ENCODE results near the gene CNOT1. TPM values are rescaled to one million over a fixed set of nuclear protein-coding genes. Genes with fewer than 3 reads are reported as not detected.

CNOT1 gene
- polyA plus RNA-seq, 1 donor (not counting 4 experiments of a cell fraction or from before 2014, with no cell fraction given) = 163 TPM

- TF ChIP-seq EZH2 (IDR thresholded peaks at IDR 0.05; ENCODE audit: low read length) = no peak
- peak; percentile 69 to 96 (median 96) for TF ChIP-seq CTCF (optimal IDR thresholded peaks at IDR 0.05 in 1 of 3, IDR thresholded peaks at IDR 0.05 in 1 of 3, conservative IDR thresholded peaks at IDR 0.05 in 1 of 3; ENCODE audit: extremely low read depth in 1 of 3, insufficient read depth in 2 of 3, low read length in 3 of 3)
- no peak overlapping the region for H3K4me2 ChIP-seq (ENCODE audit: control insufficient read depth, extremely low read depth, insufficient read depth, low read depth, low read length)
- FAIRE-seq (peak; percentile 60), DNase-seq (ENCODE audit: low read depth, low spot score) (no peak)
- H3K79me2 ChIP-seq (ENCODE audit: control insufficient read depth, insufficient read depth, low read length) = no peaks in the 10 kb centered on the region
- H2AFZ ChIP-seq (ENCODE audit: control insufficient read depth, low read length) = no peak overlapping the region
- no peaks in the 10 kb centered on the region for H3K4me1 ChIP-seq (ENCODE audit: control insufficient read depth, extremely low read depth, insufficient read depth, low read length)
- no peaks in the 10 kb centered on the region for H3K27me3 ChIP-seq (ENCODE audit: control insufficient read depth, extremely low read depth, insufficient read depth, low read length)
- dilution Hi-C loops (cut with MboI; ENCODE audit: extremely low pct_ligation_motif_present, low sequenced_read_pairs) = no loop called here
- H3K9ac ChIP-seq (ENCODE audit: control insufficient read depth, extremely low read depth, insufficient read depth, low read length) = no peak overlapping the region
- no peaks in the 10 kb centered on the region for H3K36me3 ChIP-seq (ENCODE audit: control insufficient read depth in 2 of 2, extremely low read depth in 1 of 2, insufficient read depth in 2 of 2, low read length in 2 of 2)
- H3K4me3 ChIP-seq (ENCODE audit: control insufficient read depth in 2 of 3, extremely low read depth in 1 of 3, insufficient read depth in 2 of 3, low read depth in 1 of 3, low read length in 3 of 3) = no peak overlapping the region
- no peaks in the 10 kb centered on the region for H4K20me1 ChIP-seq (ENCODE audit: control insufficient read depth, extremely low read depth, insufficient read depth, low read length)
- H3K9me3 ChIP-seq (ENCODE audit: control insufficient read depth, low read depth, low read length) = no peaks in the 10 kb centered on the region
- H3K9me1 ChIP-seq (ENCODE audit: control insufficient read depth, extremely low read depth, insufficient read depth, low read length) = no peaks in the 10 kb centered on the region
- H3K27ac ChIP-seq (ENCODE audit: control insufficient read depth, insufficient read depth, low read length) = no peak overlapping the region
Observed at GRCh38 chr16:58487566-58488351, 141.9 kb downstream of the CNOT1 start.

- no peak for TF ChIP-seq CTCF (optimal IDR thresholded peaks at IDR 0.05 in 1 of 3, IDR thresholded peaks at IDR 0.05 in 1 of 3, conservative IDR thresholded peaks at IDR 0.05 in 1 of 3; ENCODE audit: extremely low read depth in 1 of 3, insufficient read depth in 2 of 3, low read length in 3 of 3)
- TF ChIP-seq EZH2 (IDR thresholded peaks at IDR 0.05; ENCODE audit: low read length) = no peak
- dilution Hi-C loops (cut with MboI; ENCODE audit: extremely low pct_ligation_motif_present, low sequenced_read_pairs) = no loop called here
- Histone ChIP-seq H3K9me3 (ENCODE audit: control insufficient read depth, low read depth, low read length) (no peaks in the 10 kb centered on the region), H3K4me2 (ENCODE audit: control insufficient read depth, extremely low read depth, insufficient read depth, low read depth, low read length) (no peak overlapping the region), H4K20me1 (ENCODE audit: control insufficient read depth, extremely low read depth, insufficient read depth, low read length) (no peaks in the 10 kb centered on the region), H2AFZ (ENCODE audit: control insufficient read depth, low read length) (no peak overlapping the region), H3K36me3 (ENCODE audit: control insufficient read depth in 2 of 2, extremely low read depth in 1 of 2, insufficient read depth in 2 of 2, low read length in 2 of 2) (no peaks in the 10 kb centered on the region), H3K9ac (ENCODE audit: control insufficient read depth, extremely low read depth, insufficient read depth, low read length) (no peak overlapping the region), H3K27ac (ENCODE audit: control insufficient read depth, insufficient read depth, low read length) (no peak overlapping the region), H3K79me2 (ENCODE audit: control insufficient read depth, insufficient read depth, low read length) (no peaks in the 10 kb centered on the region), H3K27me3 (ENCODE audit: control insufficient read depth, extremely low read depth, insufficient read depth, low read length) (no peaks in the 10 kb centered on the region), H3K9me1 (ENCODE audit: control insufficient read depth, extremely low read depth, insufficient read depth, low read length) (no peaks in the 10 kb centered on the region), H3K4me3 (ENCODE audit: control insufficient read depth in 2 of 3, extremely low read depth in 1 of 3, insufficient read depth in 2 of 3, low read depth in 1 of 3, low read length in 3 of 3) (no peak overlapping the region), H3K4me1 (ENCODE audit: control insufficient read depth, extremely low read depth, insufficient read depth, low read length) (no peaks in the 10 kb centered on the region)
- DNase-seq (ENCODE audit: low read depth, low spot score) = no peak
- FAIRE-seq = no peak
Observed at GRCh38 chr16:58485184-58485887, 144.3 kb downstream of the CNOT1 start.

Measured in keratinocyte (primary cell).